Common myeloid progenitor, CD34-positive (primary cell): ENCODE results near the gene ZNF532.

Source experiments
- CTCF ChIA-PET: fragments of 350-600 bp; sonication (Branson Sonifier 250); formaldehyde crosslinking; loops from one replicate; lab custom pipeline; 2021; ENCODE audit warnings: antibody characterized with exemption; lab: Charles Lee
- POLR2A ChIA-PET: fragments of 350-600 bp; sonication (Branson Sonifier 250); formaldehyde crosslinking; loops from one replicate; lab custom pipeline; 2021; ENCODE audit warnings: antibody characterized with exemption; lab: Charles Lee
- DNase-seq, 3 donors: peaks; one replicate each; pipeline versions ENCODE4 v3.0.0 to v3.0.0-alpha.2; 2013
- H3K27ac ChIP-seq, 2 experiments: 1 replicate in 1 of 2; 2 replicates in 1 of 2; pipeline ENCODE4 v1.7.0; 2013; ENCODE audit warnings: inconsistent platforms in 2 of 2, low read length in 2 of 2, mild to moderate bottlenecking in 2 of 2, low read depth in 1 of 2, moderate library complexity in 1 of 2; ENCODE audit not compliant: severe bottlenecking in 2 of 2, insufficient read depth in 1 of 2, poor library complexity in 1 of 2
- H3K27me3 ChIP-seq, 5 experiments: replicated peaks in 2 of 5; 1 replicate in 3 of 5; 2 replicates in 2 of 5; pipeline versions ENCODE4 v1.6.1 to v1.7.0; 2013; ENCODE audit warnings: low read length in 4 of 5, mild to moderate bottlenecking in 2 of 5, moderate library complexity in 2 of 5, inconsistent platforms in 1 of 5; ENCODE audit not compliant: insufficient read depth in 5 of 5, control insufficient read depth in 4 of 5
- H3K36me3 ChIP-seq, 4 experiments: 1 replicate in 2 of 4; 2 replicates in 2 of 4; pipeline versions ENCODE4 v1.6.1 to v1.7.0; 2013; ENCODE audit warnings: low read length in 3 of 4, control low read depth in 1 of 4, mild to moderate bottlenecking in 1 of 4; ENCODE audit not compliant: control insufficient read depth in 4 of 4, insufficient read depth in 4 of 4
- H3K4me1 ChIP-seq, 4 experiments: 1 replicate in 3 of 4; 2 replicates in 1 of 4; pipeline versions ENCODE4 v1.6.1 to v1.7.1; 2013; ENCODE audit warnings: low read length in 3 of 4, mild to moderate bottlenecking in 3 of 4, control low read depth in 1 of 4, inconsistent platforms in 1 of 4, moderate library complexity in 1 of 4; ENCODE audit not compliant: control insufficient read depth in 4 of 4, insufficient read depth in 4 of 4; ENCODE audit errors: control extremely low read depth in 1 of 4
- H3K4me3 ChIP-seq, 7 experiments: 1 replicate in 4 of 7; 2 replicates in 3 of 7; pipeline versions ENCODE4 v1.5.1 to v1.7.0; 2013; ENCODE audit warnings: mild to moderate bottlenecking in 7 of 7, low read length in 6 of 7, moderate library complexity in 6 of 7, inconsistent platforms in 2 of 7, low read depth in 2 of 7, control low read depth in 1 of 7; ENCODE audit not compliant: insufficient read depth in 4 of 7, control insufficient read depth in 1 of 7; ENCODE audit errors: extremely low read depth in 1 of 7
- H3K9me3 ChIP-seq, 5 experiments: 1 replicate in 4 of 5; 2 replicates in 1 of 5; pipeline versions ENCODE4 v1.6.1 to v1.7.1; 2013; ENCODE audit warnings: low read length in 4 of 5, mild to moderate bottlenecking in 2 of 5, inconsistent platforms in 1 of 5, low read depth in 1 of 5, moderate library complexity in 1 of 5; ENCODE audit not compliant: control insufficient read depth in 4 of 5, insufficient read depth in 2 of 5; ENCODE audit errors: control extremely low read depth in 1 of 5
- WGBS: methylation state at CpG from one replicate; pipeline ENCODE4 v1.1.5; 2013; ENCODE audit not compliant: insufficient coverage; 5-methylcytosine and 5-hydroxymethylcytosine counted together

Gene ZNF532

DNA sequence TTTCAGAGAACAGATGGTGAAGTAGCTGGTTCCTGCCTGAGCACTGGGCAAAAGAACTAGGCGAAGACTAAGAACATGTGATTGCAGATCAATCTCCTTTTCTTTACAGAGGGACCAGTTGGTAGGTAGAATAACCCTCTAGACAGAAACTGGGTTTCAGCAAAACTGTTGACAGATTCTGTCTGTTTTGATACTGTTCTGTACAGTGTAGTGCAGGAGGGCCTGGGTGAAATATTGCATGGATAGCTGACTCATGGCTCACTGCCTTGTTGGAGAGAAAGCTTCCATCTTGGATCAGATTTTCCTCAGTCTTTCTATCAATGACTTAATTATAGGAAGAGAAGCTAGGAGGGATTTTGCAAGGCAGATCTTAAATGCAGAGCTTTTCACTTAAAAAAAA is 95.8 kb downstream of the ZNF532 start:
- no peaks in the 10 kb centered on the region for H3K27me3 ChIP-seq
- ChIA-PET POLR2A (no interaction called here), CTCF (interaction anchor here (1.4 kb wide), 1 partner anchor 13 kb away, joined by 5 read pairs; no protein-coding TSS in a partner anchor)
- WGBS: 100% methylated on average over 1 of the region's 1 CpG
- no peak overlapping the region for H3K4me3 ChIP-seq
- no peaks in the 10 kb centered on the region for H3K36me3 ChIP-seq
- no peak overlapping the region for H3K27ac ChIP-seq
- H3K4me1 ChIP-seq: no peaks in the 10 kb centered on the region
- no peak for DNase-seq
- H3K9me3 ChIP-seq: no peaks in the 10 kb centered on the region

DNA sequence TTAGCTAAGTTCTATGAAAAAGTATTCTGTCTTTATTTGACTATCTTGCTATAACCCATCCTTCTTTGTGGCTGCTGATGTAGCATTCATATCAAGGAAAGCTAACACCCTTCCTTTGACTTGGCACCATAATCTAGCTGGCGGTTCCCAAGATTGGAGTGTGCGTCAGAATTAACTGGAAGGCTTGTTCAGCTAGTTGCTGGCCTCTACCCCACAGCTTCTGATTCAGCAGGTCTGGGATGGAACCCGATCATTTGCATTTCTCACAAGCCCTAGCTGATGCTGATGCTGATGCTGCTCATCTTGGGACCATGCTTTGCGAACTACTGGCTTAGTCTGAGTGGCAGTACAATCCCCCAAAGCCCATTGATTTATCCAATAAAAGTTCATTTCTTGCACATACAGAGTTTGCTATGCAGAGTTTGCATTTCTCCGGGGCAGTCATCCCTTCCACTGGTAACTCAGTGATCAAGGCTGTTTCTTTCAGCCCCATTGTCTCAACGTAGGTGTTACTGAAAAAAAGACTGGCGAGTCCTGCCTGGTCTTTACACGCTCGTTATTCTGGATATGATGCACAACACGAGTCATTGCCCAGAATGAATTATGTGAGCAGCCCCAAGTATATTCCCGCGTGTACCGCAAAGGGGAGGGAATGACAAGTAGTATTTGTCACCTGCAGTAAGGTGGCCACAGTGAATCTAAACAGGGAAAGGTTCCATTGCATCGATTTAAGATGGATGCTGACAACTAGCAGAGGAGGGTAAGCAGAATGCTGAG is 96.5 kb downstream of the ZNF532 start:
- no peaks in the 10 kb centered on the region for H3K36me3 ChIP-seq
- ChIA-PET POLR2A (no interaction called here), CTCF (interaction anchor here (1.4 kb wide), 1 partner anchor 14 kb away, joined by 5 read pairs; no protein-coding TSS in a partner anchor)
- WGBS: 94% methylated on average over 14 of the region's 14 CpGs
- H3K27ac ChIP-seq: no peak overlapping the region
- no peaks in the 10 kb centered on the region for H3K9me3 ChIP-seq
- no peaks in the 10 kb centered on the region for H3K4me1 ChIP-seq
- H3K4me3 ChIP-seq: no peak overlapping the region
- no peaks in the 10 kb centered on the region for H3K27me3 ChIP-seq
- DNase-seq: no peak

DNA sequence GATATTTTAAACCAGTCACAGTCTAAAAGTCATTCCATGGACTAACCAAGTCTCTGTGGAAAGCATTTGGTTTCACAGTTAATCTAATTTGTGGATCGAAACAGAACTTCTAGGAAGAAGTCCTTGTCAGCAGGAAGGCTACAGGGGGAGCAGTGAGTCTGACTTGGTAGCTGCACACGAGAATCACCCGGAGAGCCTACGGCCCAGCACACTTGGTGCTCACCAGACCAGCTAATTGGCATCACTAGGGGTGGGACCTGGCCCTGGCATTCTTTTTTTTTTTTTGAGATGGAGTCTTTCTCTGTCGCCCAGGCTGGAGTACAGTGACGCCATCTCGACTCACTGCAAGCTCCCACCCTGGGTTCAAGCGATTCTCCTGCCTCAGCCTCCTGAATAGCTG is 97.7 kb downstream of the ZNF532 start:
- H3K27me3 ChIP-seq: no peaks in the 10 kb centered on the region
- no peak for DNase-seq
- H3K9me3 ChIP-seq: no peaks in the 10 kb centered on the region
- no peak overlapping the region for H3K27ac ChIP-seq
- no peaks in the 10 kb centered on the region for H3K4me1 ChIP-seq
- no peak overlapping the region for H3K4me3 ChIP-seq
- CTCF ChIA-PET: interaction anchor here (0.7 kb wide), 1 partner anchor 1399 kb away, joined by 3 read pairs; no protein-coding TSS in a partner anchor
- no peaks in the 10 kb centered on the region for H3K36me3 ChIP-seq
- WGBS: 100% methylated on average over 4 of the region's 8 CpGs
- POLR2A ChIA-PET: no interaction called here

DNA sequence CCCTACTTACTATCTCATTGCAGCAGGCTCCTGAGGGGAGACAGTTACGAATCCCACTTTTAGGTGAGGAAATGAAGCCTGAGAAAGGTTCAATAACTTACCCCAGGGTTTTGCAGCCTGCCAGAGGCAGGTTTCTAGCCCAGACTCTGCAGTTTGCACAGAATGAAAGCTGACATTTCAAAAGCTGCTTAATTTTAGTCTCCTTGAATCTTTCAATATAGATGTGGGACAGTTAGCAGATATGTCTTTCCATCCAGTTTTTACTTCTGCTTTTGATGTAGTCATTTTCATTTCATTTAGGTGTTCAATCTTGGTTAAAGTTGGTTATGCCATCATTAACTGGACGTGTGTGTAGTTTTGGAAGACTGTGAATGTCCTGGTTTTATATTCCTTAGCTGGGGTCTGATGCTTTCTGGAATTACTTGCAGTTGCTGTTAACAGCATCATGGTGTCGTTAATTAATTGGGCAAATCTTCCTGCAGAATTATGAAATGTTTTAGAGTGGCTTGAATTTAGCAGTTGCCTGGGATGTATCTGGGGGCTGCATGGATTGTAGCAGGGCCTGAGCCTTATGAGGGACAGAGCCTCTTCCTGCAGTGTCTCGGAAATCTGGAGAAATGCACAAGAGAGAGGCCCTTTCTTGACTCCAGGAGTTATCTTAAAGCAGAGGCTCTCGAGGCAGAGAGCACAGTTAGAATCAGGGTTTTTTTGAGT is 100.8 kb downstream of the ZNF532 start:
- H3K36me3 ChIP-seq: no peaks in the 10 kb centered on the region
- H3K9me3 ChIP-seq: no peaks in the 10 kb centered on the region
- 98% methylated on average over 5 of the region's 5 CpGs for WGBS
- no peaks in the 10 kb centered on the region for H3K27me3 ChIP-seq
- H3K4me3 ChIP-seq: no peak overlapping the region
- H3K4me1 ChIP-seq: no peaks in the 10 kb centered on the region
- ChIA-PET CTCF (no interaction called here), POLR2A (no interaction called here)
- no peak for DNase-seq
- H3K27ac ChIP-seq: peak overlapping the region in 1 of 2 experiments; percentile 20

DNA sequence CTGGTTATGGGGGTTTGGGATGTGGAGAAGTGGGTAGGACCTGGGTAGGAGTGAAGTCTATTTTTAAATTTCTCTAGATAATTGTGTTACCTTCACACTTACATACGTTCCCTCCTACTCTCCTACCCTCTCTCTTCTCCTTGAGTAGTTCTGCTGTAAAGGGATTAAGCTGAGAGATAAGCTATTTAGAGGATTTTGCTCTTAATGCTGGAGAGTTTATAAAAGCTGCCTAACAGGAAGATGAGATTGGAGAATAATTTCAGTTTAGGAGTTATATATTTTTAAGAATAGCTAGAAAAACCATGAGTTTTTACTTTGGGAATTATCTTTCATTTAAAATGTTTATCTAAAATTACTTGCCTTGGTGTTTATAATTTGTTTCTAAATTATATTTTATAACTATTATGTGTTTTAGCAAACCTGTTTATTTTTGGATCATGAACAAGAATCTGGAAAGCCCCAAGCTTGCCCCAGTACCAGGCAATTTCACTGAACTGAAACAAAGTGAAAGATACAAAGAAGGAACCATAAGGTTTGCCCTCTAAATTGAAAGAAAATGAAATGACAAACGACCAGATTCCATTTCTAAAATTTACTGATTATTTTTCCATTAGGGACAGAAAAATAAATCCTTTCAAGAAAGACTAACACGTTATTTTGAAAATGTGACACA is 101.5 kb downstream of the ZNF532 start:
- Histone ChIP-seq H3K4me3 (no peak overlapping the region), H3K4me1 (no peaks in the 10 kb centered on the region), H3K27me3 (no peaks in the 10 kb centered on the region), H3K27ac (peak overlapping the region in 1 of 2 experiments; percentile 20), H3K36me3 (no peaks in the 10 kb centered on the region), H3K9me3 (no peaks in the 10 kb centered on the region)
- POLR2A ChIA-PET: no interaction called here
- CTCF ChIA-PET: interaction anchor here (1.3 kb wide), 1 partner anchor 28 kb away, joined by 3 read pairs; no protein-coding TSS in a partner anchor
- no CpG with 5 or more reads among the region's 3 CpGs for WGBS
- no peak for DNase-seq

- Histone ChIP-seq H3K9me3 (no peaks in the 10 kb centered on the region), H3K27ac (no peak overlapping the region), H3K27me3 (no peaks in the 10 kb centered on the region), H3K4me1 (no peaks in the 10 kb centered on the region), H3K36me3 (no peaks in the 10 kb centered on the region), H3K4me3 (no peak overlapping the region)
- CTCF ChIA-PET: interaction anchor here (1.3 kb wide), 1 partner anchor 29 kb away, joined by 3 read pairs; no protein-coding TSS in a partner anchor
- 83% methylated on average over 1 of the region's 3 CpGs for WGBS
- no peak for DNase-seq
- POLR2A ChIA-PET: no interaction called here
Observed at GRCh38 chr18:58966704-58967103, 102.0 kb downstream of the ZNF532 start.
